Left forelimb (tissue), 1 donor: ENCODE measurements around the gene HMGXB4.
"Not testable (repeated sequence)": the region's sequence is repeated elsewhere in the genome, so short reads cannot be mapped to it uniquely, and the experiment has no call there.

ENCODE experiments used
- DNase-seq: peaks from one replicate; pipeline ENCODE4 v3.0.0-alpha.2; 2018; ENCODE audit warnings: low spot score

HMGXB4 gene, protein sequence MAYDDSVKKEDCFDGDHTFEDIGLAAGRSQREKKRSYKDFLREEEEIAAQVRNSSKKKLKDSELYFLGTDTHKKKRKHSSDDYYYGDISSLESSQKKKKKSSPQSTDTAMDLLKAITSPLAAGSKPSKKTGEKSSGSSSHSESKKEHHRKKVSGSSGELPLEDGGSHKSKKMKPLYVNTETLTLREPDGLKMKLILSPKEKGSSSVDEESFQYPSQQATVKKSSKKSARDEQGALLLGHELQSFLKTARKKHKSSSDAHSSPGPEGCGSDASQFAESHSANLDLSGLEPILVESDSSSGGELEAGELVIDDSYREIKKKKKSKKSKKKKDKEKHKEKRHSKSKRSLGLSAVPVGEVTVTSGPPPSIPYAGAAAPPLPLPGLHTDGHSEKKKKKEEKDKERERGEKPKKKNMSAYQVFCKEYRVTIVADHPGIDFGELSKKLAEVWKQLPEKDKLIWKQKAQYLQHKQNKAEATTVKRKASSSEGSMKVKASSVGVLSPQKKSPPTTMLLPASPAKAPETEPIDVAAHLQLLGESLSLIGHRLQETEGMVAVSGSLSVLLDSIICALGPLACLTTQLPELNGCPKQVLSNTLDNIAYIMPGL

DNA sequence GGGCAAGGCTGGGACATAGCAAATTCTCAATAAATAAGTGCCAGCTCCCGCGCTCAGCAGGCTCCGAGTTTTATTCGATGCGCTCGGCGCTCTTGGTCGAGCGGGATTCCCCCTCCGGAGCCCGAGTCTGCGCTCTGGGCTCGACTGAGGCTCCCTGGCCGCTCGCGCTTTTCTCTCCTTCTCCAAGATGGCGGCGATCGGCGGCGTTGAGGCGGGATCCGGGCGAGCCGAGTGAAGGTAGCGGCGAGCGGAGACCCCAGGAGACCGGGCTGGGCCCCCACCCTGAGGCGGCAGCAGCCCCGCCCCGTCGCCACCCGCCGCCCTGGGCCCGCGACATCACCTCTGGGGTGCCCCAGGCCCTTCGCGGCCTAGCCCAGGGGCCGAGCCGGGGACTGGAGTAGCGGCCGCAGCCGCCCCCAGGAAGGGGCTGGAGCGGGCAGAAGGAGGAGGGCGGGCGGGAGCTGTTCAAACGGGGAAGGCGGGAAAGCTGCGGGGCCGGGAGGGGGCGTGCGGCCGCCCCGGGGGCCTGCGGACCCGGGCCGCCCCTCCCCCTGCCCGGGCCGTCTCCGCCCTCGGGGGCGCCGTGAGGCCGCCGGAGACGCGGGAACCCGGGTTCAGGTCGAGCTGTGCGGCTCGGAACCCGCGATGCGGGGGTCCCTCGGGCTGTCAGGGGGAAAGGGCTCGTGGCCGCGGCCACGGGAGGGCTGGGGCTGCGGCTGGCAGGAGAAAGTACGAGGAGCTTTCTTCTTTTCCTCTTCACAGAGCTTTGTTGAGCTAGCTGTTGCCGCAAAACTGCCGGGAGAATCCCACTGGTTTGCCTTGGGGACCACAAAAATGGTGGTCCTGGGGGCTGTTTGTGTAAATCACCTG is at the start of gene HMGXB4:
Gene HMGXB4 (plus strand): TSS at position 173 of the 870 bp plus-strand sequence. CDS start 4,898 bp downstream, outside the sequence.
- DNase-seq: peak; percentile 91

DNA sequence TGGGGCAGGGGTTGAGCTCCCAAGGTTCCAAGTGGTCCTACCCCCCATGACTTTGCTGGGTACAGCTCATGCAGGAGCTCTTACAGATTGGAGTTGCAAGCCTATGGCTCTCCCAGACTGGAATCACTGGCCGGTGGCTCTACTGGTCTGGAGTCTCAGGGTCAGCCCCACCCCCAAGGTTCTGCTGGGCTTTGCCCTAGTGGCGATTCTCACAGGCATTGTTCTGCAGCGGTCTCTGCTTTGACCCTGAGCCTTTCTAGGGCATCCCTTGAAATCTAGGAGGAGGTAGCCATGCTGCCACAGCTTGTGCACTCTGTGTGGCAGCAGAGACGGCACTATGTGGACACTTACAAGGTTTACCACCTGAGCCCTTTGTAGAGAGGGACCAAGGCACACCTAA is 49.3 kb upstream of the HMGXB4 start:
- no peak for DNase-seq

DNA sequence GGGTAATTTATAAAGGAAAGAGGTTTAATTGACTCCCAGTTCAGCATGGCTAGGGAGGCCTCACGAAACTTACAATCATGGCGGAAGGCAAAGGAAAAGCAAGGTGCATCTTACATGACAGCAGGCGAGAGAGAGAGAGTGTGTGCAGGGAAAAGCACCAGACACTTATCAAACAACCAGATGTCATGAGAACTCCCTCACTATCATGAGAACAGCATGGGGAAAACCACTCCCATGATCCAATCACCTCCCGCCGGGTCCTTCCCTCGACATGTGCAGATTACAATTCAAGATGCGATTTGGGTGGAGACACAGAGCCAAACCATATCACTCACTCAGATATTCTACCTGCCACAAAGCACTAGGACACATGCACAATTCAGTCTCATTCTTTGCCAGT is 48.1 kb upstream of the HMGXB4 start:
- DNase-seq: no peak

DNA sequence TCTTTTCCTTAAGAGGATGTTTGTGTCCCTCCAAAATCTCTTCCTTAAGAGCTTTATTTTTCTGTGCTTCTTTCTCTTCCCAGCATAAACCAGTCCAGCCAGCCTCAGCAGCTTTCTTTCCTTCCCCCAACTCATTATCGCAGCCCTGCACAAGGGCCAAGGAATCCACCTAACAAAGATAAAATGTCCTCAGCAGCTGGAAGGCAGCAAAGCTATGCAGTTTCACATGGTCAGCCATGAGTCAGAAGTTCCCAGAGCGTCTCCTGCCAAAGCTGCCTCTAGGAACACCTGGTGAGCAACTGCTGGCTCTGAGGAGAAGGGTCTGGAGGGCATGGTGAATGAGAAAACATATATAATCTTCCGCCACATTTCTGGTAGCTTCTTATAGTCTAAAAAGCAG is 45.3 kb upstream of the HMGXB4 start:
- no peak for DNase-seq

DNA sequence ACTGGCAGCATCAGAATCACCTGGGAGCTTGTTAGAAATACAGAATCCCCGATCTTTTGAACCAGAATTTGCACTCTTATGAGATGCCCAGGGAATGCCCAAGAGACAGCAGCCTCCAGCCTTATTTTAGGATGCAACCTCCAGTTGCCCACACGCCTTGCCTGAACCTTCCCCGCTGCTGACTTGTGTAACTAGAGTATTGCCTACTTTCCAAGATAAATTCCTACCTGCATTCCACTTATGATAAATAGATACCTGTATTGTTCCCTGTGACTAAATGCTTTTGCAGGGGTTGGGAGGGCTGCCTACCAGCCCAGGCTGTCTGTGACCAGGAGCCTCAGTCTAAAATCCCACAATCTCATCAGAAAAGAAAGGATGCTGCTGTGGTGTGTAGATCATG is 44.3 kb upstream of the HMGXB4 start:
- no peak for DNase-seq

DNA sequence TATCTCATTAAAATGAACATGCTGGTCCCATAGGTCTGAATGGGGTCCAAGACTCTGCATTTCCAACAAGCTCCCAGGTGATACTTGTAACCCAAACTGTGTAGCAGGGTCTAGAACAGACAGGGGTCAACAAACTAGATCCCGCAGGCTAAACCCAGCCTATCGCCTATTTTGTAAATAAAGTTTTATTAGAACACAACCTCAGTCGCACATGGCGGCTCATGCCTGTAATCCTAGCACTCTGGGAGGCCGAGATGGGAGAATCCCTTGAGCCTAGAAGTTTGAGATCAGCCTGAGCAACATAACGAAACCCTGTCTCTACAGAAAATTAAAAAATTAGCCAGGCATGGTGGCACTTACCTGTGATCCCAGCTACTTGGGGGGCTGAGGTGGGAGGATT is 42.3 kb upstream of the HMGXB4 start:
- DNase-seq: no peak

DNA sequence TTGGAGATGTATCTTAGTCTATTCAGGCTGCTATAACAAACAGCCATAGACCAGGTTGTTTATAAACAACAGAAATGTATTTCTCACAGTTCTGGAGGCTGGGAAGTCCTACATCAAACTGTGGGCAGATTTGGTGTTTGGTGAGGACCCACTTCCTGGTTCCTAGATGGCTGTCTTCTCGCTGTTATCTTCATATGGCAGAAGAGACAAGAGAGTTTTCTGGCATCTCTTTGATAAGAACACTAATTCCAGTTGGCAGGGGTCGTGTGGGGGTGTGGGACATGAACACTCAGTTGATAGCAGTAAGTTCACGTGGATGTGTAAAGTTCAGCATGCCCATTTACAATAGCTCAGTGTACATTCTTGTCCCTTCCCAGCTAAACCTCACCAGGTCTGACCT is 41.3 kb upstream of the HMGXB4 start:
- no peak for DNase-seq

DNA sequence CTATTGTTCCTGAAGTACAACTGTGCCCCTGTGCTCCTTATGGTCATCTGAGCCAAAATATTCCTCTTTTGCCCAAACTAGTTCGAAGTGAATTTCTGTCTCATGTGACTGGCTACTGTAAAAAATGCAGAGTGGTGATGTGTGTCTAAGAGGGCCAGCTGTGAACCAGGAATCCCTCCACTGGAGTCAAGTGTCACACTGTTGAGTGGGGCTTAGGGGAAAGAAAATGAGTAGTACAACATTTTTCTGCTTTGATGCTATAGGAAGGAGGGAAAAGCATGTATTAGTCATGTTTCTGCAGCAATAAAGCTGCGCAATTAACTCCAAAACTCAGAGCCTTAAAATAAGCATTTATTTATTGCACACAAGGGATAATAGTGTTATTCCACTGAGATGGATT is 39.8 kb upstream of the HMGXB4 start:
- no peak for DNase-seq

DNA sequence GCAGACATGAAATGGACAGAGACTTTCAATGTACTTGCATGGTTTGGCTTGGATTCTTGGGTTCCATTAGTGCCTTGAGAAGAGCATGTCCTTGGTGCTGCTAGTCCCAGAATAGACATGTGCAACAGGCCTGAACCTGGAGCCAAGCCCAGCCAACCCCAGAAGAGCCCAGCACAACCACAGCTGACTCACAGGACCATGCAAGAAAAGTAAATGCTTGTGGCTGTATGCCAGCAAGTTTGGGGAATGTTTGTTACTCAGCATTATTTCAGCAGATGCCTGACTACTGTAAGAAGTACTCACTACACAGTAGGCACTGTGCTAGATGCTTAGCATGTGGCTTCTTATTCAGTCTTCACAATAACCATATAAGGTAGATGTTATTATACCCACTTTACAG is 39.2 kb upstream of the HMGXB4 start:
- DNase-seq: no peak

DNA sequence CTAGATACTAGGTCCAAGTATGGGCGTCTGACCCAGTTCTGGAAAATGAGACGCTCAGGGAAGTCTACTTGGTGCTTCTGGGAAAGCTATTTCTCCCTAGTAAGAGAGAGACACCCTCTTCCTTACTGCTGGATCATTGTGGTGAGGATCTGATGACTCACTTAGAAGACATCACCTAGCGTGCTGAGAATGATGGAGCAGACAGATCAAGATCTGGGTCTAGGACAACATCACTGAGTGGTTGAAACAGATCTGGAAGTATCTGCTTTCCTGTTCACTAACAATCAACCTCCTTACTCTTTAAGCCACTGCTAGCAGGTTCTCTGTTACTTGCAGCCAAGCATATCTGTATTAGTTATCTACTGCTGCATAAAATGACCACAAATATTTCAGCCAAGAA is 38.3 kb upstream of the HMGXB4 start:
- DNase-seq: no peak

DNA sequence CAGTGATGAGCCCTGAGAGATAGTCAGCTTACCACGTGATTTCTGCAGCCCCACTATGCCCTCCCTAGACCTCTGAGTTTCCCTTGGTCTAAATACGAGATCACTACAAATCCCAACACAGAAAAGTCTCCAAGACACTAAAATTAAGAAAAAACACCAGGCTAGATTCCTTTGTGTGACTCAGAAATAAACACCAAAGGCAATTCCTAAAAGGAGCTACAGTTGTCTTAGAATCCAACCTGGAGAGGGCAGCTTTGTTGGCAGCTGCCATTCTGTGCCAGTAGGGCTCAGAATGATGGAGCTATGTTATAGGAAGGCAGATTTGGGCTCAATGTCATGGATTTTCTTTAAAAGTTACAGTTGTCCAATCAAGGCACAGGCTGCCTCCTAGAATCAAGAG is 37.1 kb upstream of the HMGXB4 start:
- DNase-seq: no peak

DNA sequence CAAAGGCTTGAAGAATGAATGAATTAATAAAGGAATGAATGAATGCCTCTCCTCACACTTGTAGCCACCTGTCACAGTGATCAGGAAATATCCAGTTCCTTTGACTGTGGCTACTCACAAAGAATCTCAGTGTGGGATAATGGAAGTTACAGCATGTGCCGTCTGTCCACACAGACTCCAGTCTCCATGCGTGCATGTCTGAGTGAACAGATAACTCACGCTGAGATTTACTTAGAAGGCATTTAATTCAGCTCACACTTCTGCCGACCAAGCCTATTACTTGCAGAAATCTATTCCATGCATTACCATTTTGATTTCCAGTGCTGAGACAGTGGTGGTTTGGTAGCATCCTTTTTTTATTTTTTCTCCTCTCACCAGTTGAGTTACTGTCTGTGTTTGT is 32.3 kb upstream of the HMGXB4 start:
- DNase-seq: no peak

DNA sequence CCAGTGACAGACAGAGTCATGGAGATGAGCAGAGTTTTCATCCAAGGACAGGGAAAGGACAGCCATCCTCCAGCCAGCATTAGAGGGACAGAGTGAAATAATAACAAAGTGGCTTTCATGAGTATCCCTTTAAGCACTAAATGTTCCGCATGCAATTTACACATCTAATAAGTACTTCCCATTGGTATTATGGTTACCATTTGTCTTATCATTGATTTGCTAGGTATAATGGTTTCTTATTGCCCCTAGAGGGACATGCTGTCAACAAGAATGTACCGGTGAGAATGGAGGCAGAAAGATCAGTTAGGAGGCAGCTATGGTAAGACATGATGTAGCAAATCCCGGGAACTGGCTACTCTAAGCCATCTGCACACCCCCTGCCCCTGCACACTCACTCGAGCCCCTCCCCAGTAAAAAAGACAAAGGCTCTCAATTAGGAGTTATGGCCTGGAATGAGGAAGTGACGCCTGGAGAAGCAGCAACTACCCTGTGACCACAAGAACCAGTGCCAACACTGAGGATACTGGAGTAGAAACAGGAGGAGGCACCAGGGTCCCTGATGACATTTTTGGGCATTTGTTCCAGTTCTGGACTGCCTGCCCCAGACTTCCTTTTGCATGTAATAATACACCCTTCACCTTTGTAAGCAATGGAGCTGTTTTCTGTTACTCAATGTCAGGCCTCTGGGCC is 30.2 kb upstream of the HMGXB4 start:
- DNase-seq: no peak

DNA sequence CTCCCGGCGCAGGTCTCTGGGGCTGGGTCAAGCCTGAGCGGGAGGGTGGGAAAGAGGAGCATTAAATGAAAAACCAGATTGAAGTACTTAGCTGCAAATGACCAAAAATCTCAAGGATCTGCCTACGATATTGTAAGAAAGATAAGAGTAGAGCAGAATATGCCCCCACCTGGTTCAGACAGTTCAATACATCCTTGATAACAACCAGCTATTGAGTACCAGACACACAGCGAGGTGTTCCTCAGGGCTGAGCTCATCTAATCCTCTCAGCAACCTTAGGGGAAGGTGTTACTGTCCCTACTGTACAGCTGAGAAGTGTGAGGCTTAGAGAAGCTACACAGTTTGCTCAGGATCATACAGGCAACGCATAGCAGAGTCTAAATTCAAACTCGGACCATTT is 27.4 kb upstream of the HMGXB4 start:
- no peak for DNase-seq

DNA sequence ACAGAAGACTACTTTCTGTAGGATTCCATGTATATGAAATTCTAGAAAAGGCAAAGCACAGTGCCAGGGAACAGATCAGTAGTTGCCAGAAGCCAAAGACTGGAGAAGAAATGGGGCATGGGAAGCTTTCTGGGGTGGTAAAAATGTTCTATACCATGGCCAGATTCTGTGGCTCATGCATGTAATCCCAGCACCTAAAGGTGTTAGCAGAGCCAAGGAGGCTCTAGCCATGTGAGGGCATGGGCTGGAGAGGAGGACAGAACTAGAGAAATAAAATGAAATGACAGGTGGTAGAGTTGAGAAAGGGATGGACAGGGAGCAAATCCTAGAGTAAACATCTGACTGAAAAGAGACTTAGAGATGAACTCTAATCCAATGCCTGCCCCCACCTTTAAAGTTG is 26.9 kb upstream of the HMGXB4 start:
- no peak for DNase-seq

DNA sequence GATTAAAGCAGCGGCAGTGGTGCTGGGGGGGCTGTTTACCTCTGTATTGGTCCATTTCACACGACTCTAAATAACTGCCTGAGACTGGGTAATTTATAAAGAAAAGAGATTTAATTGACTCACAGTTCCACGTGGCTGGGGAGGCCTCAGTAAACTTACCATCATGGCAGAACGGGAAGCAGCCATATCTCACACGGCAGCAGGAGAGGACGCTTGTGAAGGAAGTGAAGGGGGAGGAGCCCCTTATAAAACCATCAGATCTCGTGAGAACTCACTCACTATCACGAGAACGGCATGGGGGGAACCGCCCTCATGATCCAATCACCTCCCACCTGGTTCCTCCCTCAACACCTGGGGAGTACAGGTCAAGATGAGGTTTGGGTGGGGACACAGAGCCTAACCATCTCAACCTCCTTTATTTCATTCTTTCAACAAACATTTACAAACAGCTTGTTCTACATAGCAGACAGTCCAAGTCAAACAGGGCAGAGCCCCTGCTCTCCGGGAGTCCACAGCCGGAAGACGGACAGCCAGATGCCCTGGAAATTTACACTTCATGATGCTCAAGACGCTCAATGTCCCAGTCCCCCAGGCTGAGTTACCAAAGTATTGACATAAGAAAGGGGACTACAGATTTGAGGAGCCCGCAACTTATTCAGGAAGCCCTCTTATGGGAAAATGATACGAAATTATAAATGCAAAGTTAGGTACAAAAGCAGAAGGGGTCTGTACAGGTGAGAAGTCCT is 26.3 kb upstream of the HMGXB4 start:
- no peak for DNase-seq

DNA sequence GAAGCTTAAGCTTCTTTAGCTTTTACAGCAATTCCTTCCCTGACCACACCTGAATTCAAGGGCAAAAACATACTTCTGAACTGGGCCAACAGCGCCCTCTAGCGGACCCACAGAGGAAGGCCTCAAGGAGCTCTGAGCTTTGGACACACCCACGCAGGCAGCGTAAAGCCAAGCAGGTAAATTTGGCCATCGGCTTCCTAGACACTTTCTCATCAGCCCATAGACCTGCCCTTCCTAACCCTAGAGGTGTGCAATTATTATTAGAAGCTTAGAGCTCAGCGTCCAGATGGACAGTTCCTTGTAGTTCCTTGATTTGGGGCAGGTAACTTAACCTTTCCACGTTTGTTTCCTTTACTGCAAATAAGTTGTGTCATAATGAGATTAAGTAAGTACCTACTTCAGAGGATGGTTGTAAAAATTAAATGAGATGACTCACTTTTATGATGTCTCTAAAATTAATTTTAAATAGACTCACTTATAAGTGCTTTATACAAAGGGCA is 25.7 kb upstream of the HMGXB4 start:
- no peak for DNase-seq

DNA sequence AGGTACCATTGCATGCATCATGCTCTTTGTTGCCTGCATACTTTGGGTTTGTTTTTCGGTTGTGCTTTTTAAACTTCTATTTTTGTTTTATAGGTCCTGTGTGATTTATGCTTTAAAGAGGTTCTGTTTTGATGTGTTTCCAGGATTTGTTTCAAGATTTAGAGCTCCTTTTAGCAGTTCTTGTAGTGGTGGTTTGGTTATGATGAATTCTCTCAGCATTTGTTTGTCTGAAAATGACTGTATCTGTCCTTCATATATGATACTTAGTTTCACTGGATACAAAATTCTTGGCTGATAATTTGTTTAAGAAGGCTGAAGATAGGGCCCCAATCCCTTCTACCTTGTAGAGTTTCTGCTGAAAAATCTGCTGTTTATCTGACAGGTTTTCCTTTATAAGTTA is 18.5 kb upstream of the HMGXB4 start:
- not testable (repeated sequence) for DNase-seq

DNA sequence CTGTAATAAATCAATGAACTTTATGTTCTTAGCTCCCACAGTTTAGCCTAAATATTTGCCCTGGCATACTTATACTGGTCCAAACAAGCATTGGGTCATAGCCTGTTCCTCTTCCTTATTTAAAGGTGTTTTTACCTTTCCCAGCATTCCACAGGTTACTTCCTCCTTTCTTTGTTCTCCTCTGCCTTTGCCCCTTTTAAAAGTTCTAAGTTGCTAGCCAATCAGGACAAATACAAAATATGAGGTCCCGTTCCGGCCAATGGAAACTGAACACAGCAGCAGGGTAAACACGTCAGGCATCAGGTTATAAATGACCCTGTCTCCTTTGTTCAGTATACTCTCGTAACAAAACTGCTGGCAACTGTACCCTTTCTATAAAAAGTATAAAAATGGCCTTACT is 12.8 kb upstream of the HMGXB4 start:
- not testable (repeated sequence) for DNase-seq

DNA sequence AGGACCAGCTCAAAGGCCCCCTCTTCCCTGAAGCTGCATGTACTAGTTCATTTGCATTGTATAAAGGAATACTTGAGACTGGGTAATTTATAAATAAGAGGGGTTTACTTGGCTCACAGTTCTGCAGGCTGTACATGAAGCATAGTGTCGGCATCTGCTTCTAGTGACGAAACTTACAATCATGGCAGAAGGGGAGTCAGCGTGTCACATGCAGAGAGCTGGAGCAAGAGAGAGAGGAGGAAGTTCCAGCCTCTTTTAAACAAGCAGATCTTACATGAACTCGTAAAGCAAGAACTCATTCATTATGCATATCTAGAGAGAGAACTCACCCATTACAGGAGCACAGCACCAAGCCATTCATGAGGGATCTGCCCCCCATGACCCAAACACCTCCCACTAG is 7.1 kb upstream of the HMGXB4 start:
- DNase-seq: no peak

DNA sequence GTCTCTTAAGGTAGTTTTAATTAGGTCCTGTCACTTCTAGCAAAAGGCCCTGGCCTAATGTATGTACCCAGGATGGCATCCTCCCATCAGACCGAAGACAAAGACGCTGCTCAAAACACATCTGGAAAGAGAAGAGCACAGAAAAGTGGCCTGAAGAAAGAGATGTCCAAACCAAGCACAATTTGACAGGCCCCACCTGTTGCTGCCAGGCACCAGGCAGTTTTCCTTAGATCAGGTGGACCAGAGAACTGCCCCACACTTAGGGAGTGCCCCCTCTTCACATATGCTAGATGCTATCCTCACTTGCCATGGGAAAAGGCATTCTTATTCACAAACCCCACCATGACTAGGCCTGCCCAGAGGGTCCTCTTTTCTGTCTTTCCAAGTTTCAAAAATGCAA is 3.3 kb upstream of the HMGXB4 start:
- DNase-seq: no peak

DNA sequence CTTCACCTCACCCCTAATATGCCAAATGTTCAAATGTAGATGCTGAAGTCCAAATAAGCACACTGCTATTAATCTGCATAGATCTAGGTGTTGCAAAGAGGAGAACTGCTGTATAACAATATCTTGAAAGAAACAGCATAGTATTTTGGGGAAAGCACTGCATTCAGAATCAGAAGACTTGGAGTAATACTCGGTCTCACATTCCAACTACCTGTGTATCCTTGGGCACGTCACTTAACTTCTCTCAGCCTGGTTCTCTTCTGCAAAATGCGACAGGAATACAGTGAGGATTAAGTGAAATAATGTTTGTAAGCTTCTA is 332 bp upstream of the HMGXB4 start:
- DNase-seq: no peak
